Stomach (tissue), 4 donors: ENCODE results near the gene BMX.

Experiments
- EP300 ChIP-seq: sonication (generic); formaldehyde crosslinking; IDR thresholded peaks from one replicate; pipeline ENCODE4 v1.6.1; 2017; ENCODE audit warnings: antibody characterized with exemption
- POLR2A ChIP-seq, 4 donors: fragments of 450-650 bp; IDR thresholded peaks; one replicate each; pipeline ENCODE4 v1.6.1; 2016; ENCODE audit warnings: antibody characterized with exemption in 4 of 4, control low read depth in 2 of 4, mild to moderate bottlenecking in 1 of 4, moderate library complexity in 1 of 4
- POLR2AphosphoS5 ChIP-seq, 3 donors: sonication (generic); formaldehyde crosslinking; IDR thresholded peaks; one replicate each; pipeline ENCODE4 v1.6.1; 2016; ENCODE audit warnings: antibody characterized with exemption in 3 of 3
- TF ChIP-seq, protein P1 (sequence below), 7 experiments: fragments of 450-650 bp in 4 of 7; fragments of 200-600 bp in 3 of 7; sonication (generic) in 3 of 7; IDR thresholded peaks; one replicate each; pipeline ENCODE4 v1.5.1; 2016 to 2019; ENCODE audit warnings: antibody characterized with exemption in 7 of 7, control low read depth in 2 of 7, mild to moderate bottlenecking in 1 of 7

DNA sequence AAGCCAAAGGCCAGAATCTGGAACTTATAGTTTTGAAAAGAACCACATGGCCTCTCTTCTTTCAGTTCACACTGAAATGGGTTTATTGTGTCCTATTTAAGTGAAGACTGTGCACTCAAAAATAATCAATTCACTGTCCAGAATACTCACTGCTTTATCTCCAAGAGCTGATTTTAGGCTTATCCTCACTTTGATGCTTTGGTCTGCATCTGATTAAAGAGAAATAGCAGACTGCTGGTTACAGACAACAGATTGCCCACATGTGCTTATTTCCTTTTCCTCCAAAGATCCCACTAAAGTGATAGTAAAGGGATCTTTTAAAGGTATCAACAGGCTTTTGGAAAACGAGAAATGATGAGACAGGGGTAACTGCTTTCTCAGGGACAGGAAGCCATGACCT is 69.5 kb downstream of the BMX start:
- TF ChIP-seq POLR2A (IDR thresholded peaks at IDR 0.05) (no peak), POLR2AphosphoS5 (IDR thresholded peaks at IDR 0.05) (no peak), EP300 (no peak)
- TF ChIP-seq, protein P1, sequence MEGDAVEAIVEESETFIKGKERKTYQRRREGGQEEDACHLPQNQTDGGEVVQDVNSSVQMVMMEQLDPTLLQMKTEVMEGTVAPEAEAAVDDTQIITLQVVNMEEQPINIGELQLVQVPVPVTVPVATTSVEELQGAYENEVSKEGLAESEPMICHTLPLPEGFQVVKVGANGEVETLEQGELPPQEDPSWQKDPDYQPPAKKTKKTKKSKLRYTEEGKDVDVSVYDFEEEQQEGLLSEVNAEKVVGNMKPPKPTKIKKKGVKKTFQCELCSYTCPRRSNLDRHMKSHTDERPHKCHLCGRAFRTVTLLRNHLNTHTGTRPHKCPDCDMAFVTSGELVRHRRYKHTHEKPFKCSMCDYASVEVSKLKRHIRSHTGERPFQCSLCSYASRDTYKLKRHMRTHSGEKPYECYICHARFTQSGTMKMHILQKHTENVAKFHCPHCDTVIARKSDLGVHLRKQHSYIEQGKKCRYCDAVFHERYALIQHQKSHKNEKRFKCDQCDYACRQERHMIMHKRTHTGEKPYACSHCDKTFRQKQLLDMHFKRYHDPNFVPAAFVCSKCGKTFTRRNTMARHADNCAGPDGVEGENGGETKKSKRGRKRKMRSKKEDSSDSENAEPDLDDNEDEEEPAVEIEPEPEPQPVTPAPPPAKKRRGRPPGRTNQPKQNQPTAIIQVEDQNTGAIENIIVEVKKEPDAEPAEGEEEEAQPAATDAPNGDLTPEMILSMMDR (IDR thresholded peaks at IDR 0.05) = no peak
